Measurements from ENCODE around the gene PI4KA.

Gene PI4KA

DNA sequence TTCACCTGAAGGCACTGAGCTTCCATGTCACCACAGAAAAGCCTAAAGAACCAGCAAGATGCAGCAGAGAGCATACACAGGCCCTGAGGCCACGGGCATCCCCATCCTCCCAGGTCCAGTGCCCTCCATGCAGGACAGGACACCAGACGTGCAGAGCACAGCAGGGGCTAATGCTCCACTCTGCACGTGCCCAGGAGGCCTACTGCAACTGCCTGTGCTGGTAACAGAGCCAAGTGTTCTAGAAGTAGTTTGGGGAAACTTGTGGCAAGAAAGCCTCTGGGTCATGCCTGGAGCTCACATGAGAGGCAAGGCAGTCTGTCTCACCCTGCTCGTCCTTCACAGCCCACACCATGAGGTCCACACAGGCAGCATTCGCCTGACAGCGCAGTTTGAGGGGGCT, 54.0 kb downstream of the PI4KA start:
- no peak overlapping the region for H3K4me3 ChIP-seq (ENCODE audit: low read depth, low read length)
- DNase-seq (ENCODE audit: low read depth), result no peak
- in situ Hi-C loops (cut with HindIII; ENCODE audit: low sequenced_read_pairs), result no loop called here
- TF ChIP-seq CTCF (IDR thresholded peaks at IDR 0.05; ENCODE audit: low read depth, low read length, missing control alignments), result no peak

DNA sequence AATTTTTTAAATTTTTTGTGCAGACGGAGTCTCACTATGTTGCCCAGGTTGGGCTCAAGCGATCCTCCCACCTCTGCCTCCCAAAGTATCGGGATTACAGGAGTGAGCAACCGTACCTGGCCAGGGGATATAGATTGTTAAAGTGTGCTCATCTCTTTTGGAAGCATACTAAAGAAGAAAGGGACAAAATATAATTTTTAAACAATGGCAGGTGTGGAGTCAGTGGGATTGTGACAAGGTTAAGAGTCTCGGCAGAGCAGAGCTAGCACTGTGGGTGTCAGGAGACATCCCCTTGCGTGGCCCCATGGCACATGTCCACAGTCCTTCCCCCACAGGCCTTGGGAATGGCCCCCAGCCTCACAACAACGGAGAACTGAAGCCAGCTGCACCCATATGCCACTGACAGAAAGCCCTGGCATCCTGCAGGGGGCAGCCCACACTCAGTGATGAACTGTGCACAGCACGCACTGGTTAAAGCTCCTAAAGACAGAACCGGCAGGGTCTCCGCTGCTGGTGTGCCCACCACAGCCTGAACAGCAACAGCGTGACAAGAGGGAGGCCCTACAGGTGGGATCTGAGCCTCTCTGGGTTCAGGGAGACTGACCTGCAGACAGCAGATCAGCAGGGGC, 54.8 kb downstream of the PI4KA start:
- no peak for DNase-seq (ENCODE audit: low read depth)
- in situ Hi-C loops (cut with HindIII; ENCODE audit: low sequenced_read_pairs), result no loop called here
- TF ChIP-seq CTCF (IDR thresholded peaks at IDR 0.05; ENCODE audit: low read depth, low read length, missing control alignments), result peak; percentile 62
- no peak overlapping the region for H3K4me3 ChIP-seq (ENCODE audit: low read depth, low read length)

GRCh38 chr22:20802922-20803553, 55.6 kb downstream of the PI4KA start:
- DNase-seq (ENCODE audit: low read depth), result no peak
- no peak for TF ChIP-seq CTCF (IDR thresholded peaks at IDR 0.05; ENCODE audit: low read depth, low read length, missing control alignments)
- H3K4me3 ChIP-seq (ENCODE audit: low read depth, low read length), result no peak overlapping the region
- in situ Hi-C loops (cut with HindIII; ENCODE audit: low sequenced_read_pairs), result no loop called here

GRCh38 chr22:20802452-20802851, 56.2 kb downstream of the PI4KA start:
- in situ Hi-C loops (cut with HindIII; ENCODE audit: low sequenced_read_pairs), result no loop called here
- TF ChIP-seq CTCF (IDR thresholded peaks at IDR 0.05; ENCODE audit: low read depth, low read length, missing control alignments), result no peak
- H3K4me3 ChIP-seq (ENCODE audit: low read depth, low read length), result no peak overlapping the region
- DNase-seq (ENCODE audit: low read depth), result no peak

GRCh38 chr22:20799449-20799848, 59.2 kb downstream of the PI4KA start:
- DNase-seq (ENCODE audit: low read depth), result no peak
- in situ Hi-C loops (cut with HindIII; ENCODE audit: low sequenced_read_pairs), result no loop called here
- no peak overlapping the region for H3K4me3 ChIP-seq (ENCODE audit: low read depth, low read length)
- no peak for TF ChIP-seq CTCF (IDR thresholded peaks at IDR 0.05; ENCODE audit: low read depth, low read length, missing control alignments)

DNA sequence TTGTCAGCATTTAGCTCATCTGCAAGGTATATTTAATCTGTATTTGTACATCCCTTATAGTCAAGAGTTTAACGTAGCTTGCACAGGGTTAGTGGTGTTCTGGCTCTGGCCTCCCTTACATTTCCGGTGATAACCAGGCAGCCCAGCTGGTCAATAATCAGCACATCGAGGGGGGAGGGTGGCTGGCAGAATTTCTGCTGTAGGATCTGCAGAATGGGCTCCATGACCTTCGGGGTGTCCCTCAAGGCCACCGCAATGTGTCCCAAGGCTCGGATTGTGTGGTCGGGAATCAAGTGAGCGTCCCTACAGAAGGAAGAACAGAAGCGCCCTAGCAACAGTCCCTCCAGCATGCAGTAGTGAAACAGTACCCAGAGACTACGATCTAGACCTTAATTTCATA, 59.6 kb downstream of the PI4KA start:
- TF ChIP-seq CTCF (IDR thresholded peaks at IDR 0.05; ENCODE audit: low read depth, low read length, missing control alignments), result no peak
- DNase-seq (ENCODE audit: low read depth), result no peak
- in situ Hi-C loops (cut with HindIII; ENCODE audit: low sequenced_read_pairs), result no loop called here
- H3K4me3 ChIP-seq (ENCODE audit: low read depth, low read length), result no peak overlapping the region
